HG03439 (cell line): ENCODE data around the gene USP33.
"Not testable (repeated sequence)": the region's sequence is repeated elsewhere in the genome, so short reads cannot be mapped to it uniquely, and the experiment has no call there.

ENCODE experiments used
- ATAC-seq: cut with Tn5 transposase; IDR thresholded peaks from one replicate; pipeline ENCODE4 v1.9.1; 2021; ENCODE audit warnings: mild to moderate bottlenecking, moderate library complexity; ENCODE audit not compliant: unreplicated experiment

The USP33 gene

DNA sequence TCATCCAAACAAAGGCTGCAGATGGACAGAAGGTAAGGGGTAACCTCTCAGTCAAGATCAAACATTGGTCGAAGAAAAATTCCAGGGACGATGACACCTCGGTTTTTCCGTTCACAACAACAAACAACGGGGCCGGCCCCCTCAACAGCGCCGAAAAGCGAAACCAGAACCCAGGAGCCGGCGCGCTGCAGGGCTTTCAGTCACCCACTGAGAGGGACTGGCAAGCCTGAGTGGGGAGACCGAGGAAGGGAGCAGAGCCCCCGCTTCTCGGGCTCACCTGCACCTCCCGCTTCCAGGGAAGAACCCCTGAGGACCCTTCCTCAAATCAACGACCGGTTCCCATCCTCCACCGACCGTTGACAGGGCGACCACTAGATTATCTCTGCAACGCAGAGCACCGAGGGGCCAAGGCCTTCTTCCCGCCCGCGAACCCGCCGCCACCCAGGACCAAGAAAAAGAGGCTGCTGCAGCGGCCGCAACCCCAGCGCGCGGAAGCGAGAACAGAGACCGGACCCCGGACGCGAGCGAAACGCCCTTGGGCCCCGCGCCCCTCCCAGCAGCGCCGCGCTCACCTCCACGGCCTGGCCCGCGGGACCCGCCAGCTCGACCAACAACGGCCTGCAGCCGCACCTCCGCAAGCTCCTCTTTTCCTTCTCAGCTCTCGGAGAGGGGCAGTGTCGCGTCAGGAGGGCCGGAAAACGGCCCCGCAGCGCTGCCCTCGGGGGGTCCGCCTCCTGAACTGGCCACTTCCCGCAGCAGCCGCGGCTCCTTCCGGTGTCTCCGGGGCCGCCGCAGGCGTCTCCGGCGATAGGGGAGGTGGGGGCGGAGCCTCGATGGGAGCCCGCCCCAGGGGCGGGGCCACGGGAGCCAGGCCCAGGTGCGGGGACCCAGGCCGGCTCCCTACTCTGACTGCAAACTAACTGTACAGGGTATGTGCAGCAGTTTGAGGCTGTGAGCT, at the start of gene USP33:
Gene USP33, minus strand, starts transcription at position 782 of the 958 bp plus-strand sequence. CDS start 18,155 bp downstream, outside the sequence.
- ATAC-seq = peak; percentile 97

DNA sequence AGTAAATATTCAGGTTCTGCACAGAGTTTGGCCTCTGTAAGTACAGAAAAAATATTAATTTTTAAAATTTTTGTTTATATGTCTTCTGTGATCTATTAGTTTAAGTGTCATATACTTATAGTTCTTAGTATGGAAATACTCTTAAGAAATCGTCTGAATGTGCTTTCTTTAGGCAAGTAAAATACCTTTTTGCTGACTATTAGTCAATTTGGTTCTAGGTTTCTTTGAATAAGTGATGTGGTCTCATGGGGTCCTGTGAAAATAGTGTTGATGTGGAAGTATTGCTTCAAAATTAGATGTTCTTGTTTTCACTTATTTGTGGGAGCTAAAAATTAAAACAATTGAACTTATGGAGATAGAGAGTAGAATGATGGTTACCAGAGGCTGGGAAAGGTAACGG, 43.7 kb upstream of the USP33 start:
- no peak for ATAC-seq

DNA sequence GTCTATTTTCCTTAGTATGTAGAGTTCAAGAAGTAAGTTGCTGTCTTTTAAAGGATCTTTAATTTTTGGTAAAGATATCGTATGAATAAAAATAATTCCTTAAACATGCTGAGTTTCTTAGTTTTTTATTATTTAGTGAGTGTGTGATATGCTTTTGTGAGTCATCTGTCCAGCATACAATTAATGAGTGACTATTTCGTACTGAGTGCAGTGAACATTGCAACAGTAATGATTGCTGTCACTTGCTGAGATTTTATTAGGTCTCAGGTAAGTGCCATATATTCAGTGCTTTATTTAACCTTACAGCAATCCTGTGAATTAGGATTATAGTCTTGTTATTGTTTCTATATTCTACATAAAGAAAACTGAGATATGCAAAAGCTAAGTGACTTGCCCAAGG, 42.4 kb upstream of the USP33 start:
- no peak for ATAC-seq

DNA sequence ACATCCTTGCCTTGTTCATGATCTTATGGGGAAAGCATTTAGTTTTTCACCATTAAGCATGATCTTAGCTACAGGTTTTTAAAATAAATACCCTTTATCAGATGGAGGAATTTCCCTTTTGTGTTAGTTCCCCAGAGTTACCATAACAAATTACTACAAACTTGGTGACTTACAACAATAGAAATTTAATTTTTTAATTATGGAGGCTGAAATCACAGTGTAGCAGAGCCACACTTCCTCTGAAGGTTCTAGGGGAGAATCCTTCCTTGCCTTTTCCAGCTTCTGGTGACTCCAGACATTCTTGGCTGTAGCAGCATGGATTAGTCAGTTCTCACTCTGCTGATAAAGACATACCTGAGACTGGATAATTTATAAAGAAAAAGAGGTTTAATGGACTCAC, 38.3 kb upstream of the USP33 start:
- ATAC-seq = no peak

DNA sequence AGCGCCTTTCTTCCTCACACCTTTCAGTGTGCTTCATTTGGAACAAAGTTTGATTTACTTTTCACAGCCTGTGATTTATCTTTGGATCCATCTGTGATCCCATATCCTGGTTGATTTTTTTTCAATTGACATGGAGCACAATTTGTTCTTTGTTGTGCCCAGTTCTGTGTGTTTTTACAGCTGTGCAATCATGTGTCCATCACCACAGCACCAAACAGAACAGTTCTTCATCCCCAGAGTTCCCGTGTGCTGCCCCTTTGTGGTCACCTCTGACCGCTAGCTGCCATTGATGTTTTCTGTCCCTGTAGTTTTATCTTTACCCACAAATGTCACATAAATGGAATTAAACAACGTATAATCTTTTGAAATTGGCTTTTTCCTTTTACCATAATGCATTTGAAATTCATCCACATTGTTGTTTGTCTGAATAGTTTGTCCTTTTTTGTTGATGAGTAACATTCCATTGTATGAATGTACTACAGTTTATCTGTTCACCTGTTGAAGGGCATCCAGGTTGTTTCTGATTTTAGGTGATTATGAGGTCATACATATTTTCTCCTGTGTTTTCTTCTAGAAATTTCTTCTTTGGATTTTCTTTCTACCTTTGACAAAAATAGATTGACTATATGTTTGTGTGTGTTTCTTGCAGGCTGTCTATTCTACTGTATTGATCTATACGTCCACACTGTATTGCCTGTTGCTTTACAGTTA, 37.2 kb upstream of the USP33 start:
- no peak for ATAC-seq

DNA sequence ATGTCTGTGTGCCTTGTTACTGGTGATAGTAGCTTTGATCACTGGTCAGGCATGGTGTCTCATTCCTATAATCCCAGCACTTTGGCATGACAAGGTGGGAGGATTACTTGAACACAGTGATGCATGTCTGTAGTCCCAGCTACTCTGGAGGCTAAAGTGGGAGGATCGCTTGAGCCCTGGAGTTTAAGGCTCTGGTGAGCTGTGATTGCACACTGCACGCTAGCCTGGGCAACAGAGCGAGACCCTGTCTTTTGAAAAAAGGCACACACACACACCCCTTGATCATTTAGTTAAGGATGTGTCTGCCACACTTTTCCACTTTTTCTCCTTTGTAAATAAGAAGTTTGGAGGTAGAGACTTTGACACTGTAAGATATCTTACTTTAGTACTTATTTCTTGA, 34.9 kb upstream of the USP33 start:
- ATAC-seq = no peak

DNA sequence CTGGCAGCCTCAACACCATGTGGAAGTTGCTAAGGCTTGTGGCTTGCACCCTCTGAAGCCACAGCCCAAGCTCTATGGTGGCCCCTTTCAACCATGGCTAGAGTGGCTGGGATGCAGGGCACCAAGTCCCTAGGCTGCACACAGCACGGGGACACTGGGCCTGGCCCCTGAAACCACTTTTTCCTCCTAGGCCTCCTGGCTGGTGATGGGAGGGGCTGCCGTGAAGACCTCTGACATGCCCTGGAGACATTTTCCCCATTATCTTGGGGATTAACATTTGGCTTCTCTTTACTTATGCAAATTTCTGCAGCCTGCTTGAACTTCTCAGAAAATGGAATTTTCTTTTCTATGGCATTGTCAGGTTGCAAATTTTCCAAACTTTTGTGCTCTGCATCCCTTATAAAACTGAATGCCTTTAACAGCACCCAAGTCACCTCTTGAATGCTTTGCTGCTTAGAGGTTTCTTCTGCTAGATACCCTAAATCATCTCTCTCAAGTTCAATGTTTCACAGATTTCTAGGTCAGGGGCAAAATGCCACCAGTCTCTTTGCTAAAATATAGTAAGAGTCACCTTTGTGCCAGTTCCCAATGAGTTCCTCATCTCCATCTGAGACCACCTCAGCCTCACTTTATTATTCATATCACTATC, 26.6 kb upstream of the USP33 start:
- ATAC-seq = not testable (repeated sequence)

DNA sequence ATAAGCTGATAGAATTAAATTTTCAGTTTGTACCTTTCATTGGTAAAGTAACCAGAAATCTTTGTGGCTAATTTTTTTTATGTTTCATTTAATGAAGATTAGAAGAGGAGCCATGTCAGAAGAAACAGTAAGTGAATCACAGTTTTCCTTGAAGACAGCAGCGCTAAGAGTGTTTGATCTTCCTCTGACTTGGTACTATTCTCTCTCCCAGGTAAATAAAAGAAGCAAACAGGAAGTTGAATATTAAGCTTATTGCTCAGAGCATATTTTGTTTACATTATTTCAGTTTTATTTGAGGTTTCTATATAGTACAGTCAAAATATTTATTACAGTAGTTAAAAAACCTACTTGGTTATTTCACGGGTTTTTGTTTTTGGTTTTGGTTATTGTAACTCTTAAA, 23.5 kb upstream of the USP33 start:
- no peak for ATAC-seq

DNA sequence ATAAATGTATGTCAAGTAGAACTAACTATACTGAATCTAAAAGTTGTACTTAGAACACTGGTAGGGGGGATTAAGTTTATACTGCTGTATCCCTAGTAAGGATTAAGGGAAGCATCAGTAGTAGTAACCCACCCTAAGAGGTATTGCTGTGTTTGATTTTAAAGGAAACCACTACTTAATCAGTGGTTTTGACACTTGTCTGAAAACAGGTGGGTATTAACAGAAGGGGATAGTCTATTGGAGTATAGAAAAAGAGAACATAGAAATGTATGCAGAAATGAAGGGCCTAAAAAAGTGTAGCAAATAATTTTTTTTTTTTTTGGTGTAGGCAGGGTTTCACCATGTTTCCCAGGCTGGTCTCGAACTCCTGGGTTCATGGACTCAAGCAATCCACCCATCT, 22.0 kb upstream of the USP33 start:
- no peak for ATAC-seq

DNA sequence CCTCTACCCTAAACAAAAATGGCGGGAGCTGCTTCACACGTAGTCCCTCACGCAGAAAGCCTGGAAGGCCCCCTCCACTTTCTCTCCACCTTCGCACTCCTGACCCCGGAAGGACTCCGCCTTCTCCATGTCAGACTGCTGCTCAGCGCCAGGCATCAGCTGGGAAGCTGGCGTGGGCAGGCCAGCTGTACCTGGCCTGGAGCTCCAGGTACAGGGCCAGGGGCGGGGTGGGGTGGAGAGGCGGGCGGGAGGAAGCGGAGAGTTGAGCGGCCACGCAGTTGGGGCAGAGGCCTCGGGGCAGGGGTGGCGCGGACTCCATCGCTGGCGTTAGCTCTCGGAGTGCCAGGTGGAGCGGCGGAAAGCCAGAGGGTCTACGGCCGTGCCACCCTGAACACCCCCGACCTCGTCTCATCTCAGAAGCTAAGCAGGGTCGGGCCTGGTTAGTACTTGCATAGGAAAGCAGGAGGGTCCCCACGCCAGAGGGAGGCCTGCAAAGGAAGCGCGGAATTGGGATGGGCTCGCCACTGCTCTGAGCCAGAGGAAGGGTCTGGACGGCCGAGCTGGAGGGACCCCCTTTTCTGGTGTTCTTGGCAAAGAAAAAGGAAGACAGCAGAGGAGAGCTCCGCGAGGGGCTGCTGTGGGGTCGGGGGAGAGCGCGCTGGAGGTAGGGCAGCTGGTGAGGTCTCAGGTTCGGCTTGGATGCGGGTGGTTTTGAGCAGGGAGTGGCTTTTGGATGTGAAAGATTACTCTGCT, 20.1 kb upstream of the USP33 start, which contains the start of gene MIGA1:
Gene MIGA1, plus strand, starts transcription at position 121 of the 753 bp plus-strand sequence. CDS start 3,604 bp downstream, outside the sequence.
- peak; percentile 85 for ATAC-seq

DNA sequence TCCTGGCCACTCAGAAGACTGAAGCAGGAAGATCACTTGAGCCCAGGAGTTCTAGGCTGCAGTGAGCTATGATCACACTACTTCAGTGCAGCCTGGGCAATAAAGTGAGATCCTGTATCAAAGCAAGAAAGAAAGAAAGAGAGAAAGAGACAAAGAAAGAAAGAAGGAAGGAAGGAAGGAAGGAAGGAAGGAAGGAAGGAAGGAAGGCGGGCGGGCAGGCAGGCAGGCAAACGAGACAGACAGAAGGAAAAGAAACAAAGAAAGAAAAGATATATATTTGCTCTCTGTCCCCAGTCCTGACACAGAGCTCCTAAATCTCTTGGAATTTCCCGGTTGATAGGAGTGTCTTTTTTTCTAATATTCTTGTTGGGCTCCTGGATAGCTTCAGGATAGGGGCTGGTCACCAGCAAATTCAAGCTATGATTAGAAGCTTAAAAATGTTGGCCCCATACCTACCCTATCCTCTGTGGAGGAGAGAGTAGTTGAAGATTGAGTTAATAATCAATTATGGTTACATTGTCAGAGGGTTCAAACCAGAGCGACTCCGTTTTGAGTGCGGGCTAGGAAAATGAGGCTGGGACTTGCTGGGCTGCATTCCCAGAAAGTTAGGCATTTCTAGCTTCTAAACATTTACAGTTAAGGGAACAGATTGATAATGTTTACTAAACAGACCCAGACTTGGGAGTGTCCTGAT, 16.5 kb upstream of the USP33 start:
- ATAC-seq = no peak

DNA sequence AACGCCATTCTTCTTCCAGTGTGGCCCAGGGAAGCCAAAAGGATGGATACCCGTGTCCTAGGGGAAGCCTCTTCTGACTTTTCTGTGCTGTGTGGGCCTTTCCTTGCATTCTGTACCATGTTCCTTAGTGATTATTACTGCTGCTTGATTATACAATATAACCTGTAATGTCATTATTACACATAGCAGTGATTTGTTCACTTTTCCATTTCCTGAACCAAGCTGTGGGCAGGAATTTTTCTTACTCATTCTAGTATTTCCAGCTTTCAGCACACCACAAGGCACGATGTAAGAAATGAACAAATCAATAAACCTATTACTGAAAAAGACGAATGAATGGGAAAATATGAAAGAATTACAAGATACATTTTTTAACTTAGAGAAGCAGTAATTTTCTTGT, 8.4 kb upstream of the USP33 start:
- ATAC-seq = no peak

DNA sequence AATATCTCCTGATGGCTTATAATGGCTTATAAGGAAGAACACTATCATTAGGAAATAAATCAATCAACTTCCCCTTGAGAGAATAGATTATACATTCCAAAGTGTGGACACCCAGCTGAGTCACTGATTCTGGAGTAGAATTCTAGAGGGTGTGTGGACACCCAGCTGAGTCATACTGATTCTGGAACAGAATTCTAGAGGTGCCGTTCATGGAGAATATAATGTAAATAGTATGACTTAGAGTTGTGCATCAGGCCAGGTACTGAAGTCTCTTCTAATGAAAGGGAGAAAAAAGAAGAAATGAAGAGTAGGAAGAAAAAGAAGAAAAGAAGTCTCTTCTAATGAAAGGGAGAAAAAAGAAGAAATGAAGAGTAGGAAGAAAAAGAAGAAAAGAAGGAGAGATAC, 2.4 kb upstream of the USP33 start:
- ATAC-seq = no peak

DNA sequence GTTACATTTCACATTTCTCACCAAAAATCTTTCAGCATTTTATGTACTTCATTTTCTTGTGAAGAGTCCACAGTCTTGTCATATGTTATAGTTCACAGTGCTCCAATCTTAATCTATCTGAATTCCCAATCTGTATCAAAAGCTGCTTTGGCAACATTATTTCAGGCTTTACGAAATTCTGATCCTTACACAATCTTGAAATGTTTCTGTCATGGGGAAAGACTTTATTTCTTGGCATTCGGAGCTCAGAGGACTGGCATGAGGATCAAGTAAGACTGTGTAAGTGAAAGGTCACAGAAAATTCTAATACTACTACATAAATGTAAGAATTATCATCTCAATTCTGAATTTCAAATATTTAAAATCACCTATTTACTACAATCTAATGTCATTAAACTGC, 2.0 kb downstream of the USP33 start:
- ATAC-seq = no peak

DNA sequence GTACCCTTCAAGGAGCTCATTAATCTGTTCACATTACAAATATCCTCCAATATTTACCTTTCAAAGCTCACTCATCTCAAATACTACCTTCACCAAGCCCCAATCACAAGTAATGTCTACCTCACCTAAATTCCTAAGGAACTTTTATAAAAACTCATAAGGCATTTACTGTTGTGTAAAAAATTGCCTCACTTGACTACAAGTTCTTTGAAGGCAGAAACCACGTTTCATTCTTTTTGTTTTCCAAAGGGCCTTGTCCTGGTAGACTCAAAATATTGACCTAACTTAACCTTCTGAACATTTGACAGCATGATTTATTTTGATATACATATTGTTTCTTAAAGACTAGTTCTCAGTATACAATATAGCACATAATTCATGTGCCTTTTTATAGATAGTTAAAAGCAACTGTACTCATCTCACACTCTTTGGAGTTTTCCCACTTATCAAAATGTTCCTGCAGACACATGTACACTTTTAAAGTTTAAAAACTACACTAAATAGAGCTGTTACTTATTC, 2.5 kb downstream of the USP33 start:
- no peak for ATAC-seq

DNA sequence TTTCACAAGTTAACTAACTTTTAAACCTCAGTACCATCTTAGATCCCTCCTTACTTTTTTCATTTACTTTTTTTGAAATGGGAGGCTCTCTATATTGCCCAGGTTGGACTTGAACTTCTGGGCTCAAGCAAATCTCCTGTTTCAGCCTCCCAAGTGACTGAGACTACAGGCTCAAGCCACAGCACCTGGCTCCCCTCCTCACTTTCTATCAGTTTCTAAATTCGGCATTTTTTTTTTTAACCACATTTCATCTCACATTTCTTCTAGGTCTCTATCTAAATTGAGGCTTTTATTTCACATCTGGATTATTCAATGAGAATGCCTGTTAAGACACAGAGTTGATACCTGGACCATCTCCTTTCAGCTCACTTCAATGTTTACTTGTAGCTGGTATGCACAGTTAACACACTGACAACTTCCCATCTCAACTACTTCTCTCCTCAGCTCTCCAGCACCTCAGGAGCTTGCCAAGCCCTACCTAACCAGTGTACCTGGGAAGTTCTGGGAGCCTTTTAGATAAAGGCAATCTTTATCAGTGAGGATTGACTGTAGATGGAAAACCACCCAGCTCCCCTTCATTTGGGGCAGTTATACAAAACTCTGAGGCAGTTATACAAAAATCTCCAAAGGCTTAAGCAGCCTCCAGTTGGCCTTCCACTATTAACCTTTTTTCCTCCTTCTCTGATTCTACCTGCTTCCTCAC, 3.4 kb downstream of the USP33 start:
- ATAC-seq = no peak

DNA sequence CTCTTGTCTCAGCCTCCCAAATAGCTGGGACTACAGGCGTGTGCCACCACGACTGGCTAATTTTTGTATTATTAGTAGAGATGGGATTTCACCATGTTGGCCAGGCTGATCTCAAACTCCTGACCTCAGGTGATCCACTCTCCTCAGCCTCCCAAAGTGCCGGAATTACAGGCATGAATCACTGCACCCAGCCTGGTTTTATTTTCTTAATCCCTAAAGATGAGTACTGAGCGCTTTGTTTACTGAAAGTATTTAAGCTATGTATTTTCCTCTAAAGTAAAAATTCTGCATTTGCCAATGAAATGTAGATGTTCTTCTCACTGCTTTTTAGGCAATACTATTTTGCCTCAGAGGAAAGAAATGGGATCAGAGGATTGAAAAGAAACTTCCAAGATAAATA, 10.2 kb downstream of the USP33 start:
- not testable (repeated sequence) for ATAC-seq

DNA sequence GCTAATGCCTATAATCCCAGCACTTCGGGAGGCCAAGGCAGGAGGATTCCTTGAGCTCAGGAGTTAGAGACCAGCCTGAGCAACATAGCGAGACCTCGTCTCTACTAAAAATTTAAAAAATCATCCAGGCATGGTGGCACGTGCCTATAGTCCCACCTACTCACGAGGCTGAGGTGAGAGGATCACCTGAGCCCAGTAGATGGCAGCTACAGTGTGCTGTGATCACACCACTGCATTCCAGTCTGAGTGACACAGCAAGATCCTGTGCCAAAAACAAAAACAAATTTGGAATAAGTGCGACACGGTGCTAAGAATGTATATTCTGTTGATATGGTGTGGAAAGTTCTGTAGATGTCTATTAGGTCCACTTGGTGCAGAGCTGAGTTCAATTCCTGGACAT, 15.1 kb downstream of the USP33 start:
- no peak for ATAC-seq

DNA sequence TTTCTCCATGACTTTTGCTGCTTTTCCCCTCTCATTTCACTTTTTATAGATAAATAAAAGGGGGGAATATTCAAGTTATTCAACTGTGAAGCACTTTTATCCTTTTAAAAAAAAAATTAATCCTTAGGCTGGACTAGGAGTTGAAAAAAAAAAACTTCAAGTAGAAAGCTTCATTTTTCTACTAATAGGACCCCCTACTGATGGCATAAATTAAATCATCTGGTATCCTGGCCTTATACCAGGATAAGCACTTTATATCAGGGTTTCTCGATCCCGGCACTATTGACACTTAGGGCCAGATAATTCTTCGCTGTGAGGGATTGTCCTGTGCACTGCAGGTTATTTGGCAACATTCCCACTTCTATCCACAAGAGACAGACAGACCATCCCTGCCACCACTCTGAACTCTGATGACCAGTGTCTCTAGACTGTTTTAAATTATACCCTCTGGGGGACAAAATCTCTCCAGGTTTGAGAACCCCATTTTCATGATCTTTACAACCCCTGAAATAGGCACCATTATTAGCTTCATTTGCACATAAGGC, 17.6 kb downstream of the USP33 start:
- no peak for ATAC-seq
